ENCODE measurements around the gene DELE1. TPM values are rescaled to one million over a fixed set of nuclear protein-coding genes. Genes with fewer than 3 reads are reported as not detected.

Gene DELE1
- total RNA-seq, 4 donors from 2014 or later, result 38.8 to 92.3 (median 62.5) TPM

GRCh38 chr5:141878711-141879425, 44.8 kb upstream of the DELE1 start:
- H3K27ac ChIP-seq, result peak overlapping the region in 3 of 4 donors; percentile 59 to 85 (median 81)
- H3K9me3 ChIP-seq, result no peaks in the 10 kb centered on the region
- 1 to 2% methylated on average over 12 to 22 of the region's 40 CpGs for WGBS, 2 donors (ENCODE audit: low coverage in 1 of 2)
- H3K27me3 ChIP-seq, result peaks cover 86% of the 10 kb centered on the region
- peaks cover 0 to 92% (median 19%) of the 10 kb centered on the region in 3 donors for H3K4me1 ChIP-seq
- TF ChIP-seq CTCF (IDR thresholded peaks at IDR 0.05) (peak in 3 of 4 experiments; percentile 89 to 98 (median 91)), POLR2AphosphoS5 (IDR thresholded peaks at IDR 0.05) (peak; percentile 43), POLR2A (IDR thresholded peaks at IDR 0.05) (no peak)
- H3K36me3 ChIP-seq, result no peaks in the 10 kb centered on the region
- peak; percentile 81 for ATAC-seq
- peak overlapping the region; percentile 22 to 80 for H3K4me3 ChIP-seq

GRCh38 chr5:141879426-141879759, 44.3 kb upstream of the DELE1 start:
- peak overlapping the region in 1 of 2 donors; percentile 80 for H3K4me3 ChIP-seq
- no peak for ATAC-seq
- WGBS, 2 donors (ENCODE audit: low coverage in 1 of 2), result 0% methylated on average over 1 to 2 of the region's 2 CpGs
- TF ChIP-seq EP300 (IDR thresholded peaks at IDR 0.05), result no peak
- TF ChIP-seq POLR2A (IDR thresholded peaks at IDR 0.05), result no peak
- TF ChIP-seq CTCF (IDR thresholded peaks at IDR 0.05), result no peak
- TF ChIP-seq POLR2AphosphoS5 (IDR thresholded peaks at IDR 0.05), result no peak
- H3K27ac ChIP-seq, result peak overlapping the region in 3 of 4 donors; percentile 38 to 85 (median 59)
- H3K9me3 ChIP-seq, result no peaks in the 10 kb centered on the region
- no peaks in the 10 kb centered on the region for H3K36me3 ChIP-seq
- peaks cover 86% of the 10 kb centered on the region for H3K27me3 ChIP-seq
- H3K4me1 ChIP-seq, result peaks cover 0 to 87% (median 19%) of the 10 kb centered on the region in 3 donors

GRCh38 chr5:141879941-141880738, 43.5 kb upstream of the DELE1 start:
- no peak for TF ChIP-seq EP300 (IDR thresholded peaks at IDR 0.05)
- Histone ChIP-seq H3K27me3 (peaks cover 86% of the 10 kb centered on the region), H3K4me3 (no peak overlapping the region), H3K36me3 (no peaks in the 10 kb centered on the region), H3K4me1 (peaks cover 0 to 84% (median 19%) of the 10 kb centered on the region in 3 donors), H3K27ac (peak overlapping the region in 3 of 4 donors; percentile 38 to 85 (median 59)), H3K9me3 (no peaks in the 10 kb centered on the region)
- WGBS, 2 donors (ENCODE audit: low coverage in 1 of 2), result 0 to 15% methylated on average over 1 to 3 of the region's 7 CpGs
- no peak for ATAC-seq

GRCh38 chr5:141880961-141881801, 42.5 kb upstream of the DELE1 start:
- TF ChIP-seq POLR2AphosphoS5 (IDR thresholded peaks at IDR 0.05) (no peak), EP300 (IDR thresholded peaks at IDR 0.05) (no peak), POLR2A (IDR thresholded peaks at IDR 0.05) (no peak), CTCF (IDR thresholded peaks at IDR 0.05) (no peak)
- WGBS, 2 donors (ENCODE audit: low coverage in 1 of 2), result 8 to 36% methylated on average over 5 to 6 of the region's 8 CpGs
- Histone ChIP-seq H3K4me1 (peaks cover 0 to 73% (median 15%) of the 10 kb centered on the region in 3 donors), H3K36me3 (no peaks in the 10 kb centered on the region), H3K4me3 (no peak overlapping the region), H3K9me3 (no peaks in the 10 kb centered on the region), H3K27me3 (peaks cover 83% of the 10 kb centered on the region), H3K27ac (peak overlapping the region in 3 of 4 donors; percentile 35 to 85 (median 59))
- ATAC-seq, result no peak

GRCh38 chr5:141881886-141882285, 41.8 kb upstream of the DELE1 start:
- Histone ChIP-seq H3K9me3 (no peaks in the 10 kb centered on the region), H3K27ac (peak overlapping the region in 3 of 4 donors; percentile 35 to 63 (median 59)), H3K4me3 (no peak overlapping the region), H3K36me3 (no peaks in the 10 kb centered on the region), H3K4me1 (peaks cover 0 to 66% (median 8%) of the 10 kb centered on the region in 3 donors), H3K27me3 (peaks cover 78% of the 10 kb centered on the region)
- ATAC-seq, result no peak
- WGBS, 2 donors (ENCODE audit: low coverage in 1 of 2), result 33 to 34% methylated on average over 3 of the region's 4 CpGs
- TF ChIP-seq EP300 (IDR thresholded peaks at IDR 0.05), result no peak
- no peak for TF ChIP-seq CTCF (IDR thresholded peaks at IDR 0.05)
- TF ChIP-seq POLR2A (IDR thresholded peaks at IDR 0.05), result no peak
- no peak for TF ChIP-seq POLR2AphosphoS5 (IDR thresholded peaks at IDR 0.05)

All from gastroesophageal sphincter (tissue), 4 donors.